SK-N-MC (cell line): ENCODE data around the gene AMPD2.

Source experiments
- EZH2 ChIP-seq: fragments of 200-600 bp; sonication (generic); IDR thresholded peaks from one replicate; pipeline ENCODE4 v1.6.1; 2017; ENCODE audit warnings: antibody characterized with exemption
- POLR2AphosphoS5 ChIP-seq: IDR thresholded peaks from 2 replicates; pipeline ENCODE4 v1.6.1; 2012; ENCODE audit warnings: mild to moderate bottlenecking, low read depth, low read length, borderline replicate concordance

DNA sequence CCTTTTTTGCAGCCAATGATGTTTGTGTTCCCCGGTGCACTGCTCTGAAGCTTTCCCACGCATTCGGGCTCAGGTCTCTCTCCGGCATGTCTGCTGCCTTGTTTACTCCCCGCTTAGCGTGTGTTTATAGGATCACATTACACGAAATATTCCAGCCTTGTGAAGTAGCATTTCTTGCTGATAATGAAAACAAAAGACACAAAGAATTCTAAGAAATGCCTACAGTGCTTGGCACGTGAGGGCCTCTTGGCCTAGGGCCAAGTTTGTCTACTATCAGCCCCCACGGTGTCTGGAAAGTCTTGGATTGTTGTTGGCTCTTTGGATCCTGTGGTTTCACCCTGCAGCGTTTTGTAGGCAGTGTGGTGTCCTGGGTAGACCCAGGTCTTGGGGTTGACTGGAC lies 25.0 kb downstream of the AMPD2 start:
- no peak for TF ChIP-seq POLR2AphosphoS5
- no peak for TF ChIP-seq EZH2
